HCT116 (cell line): Measurements from ENCODE around the gene CCDC82. TPM values are rescaled to one million over a fixed set of nuclear protein-coding genes. Genes with fewer than 3 reads are reported as not detected.

Experiments
- ATAC-seq: fragments of 200-7000 bp; cut with Tn5 transposase; 2 replicates; pipeline ENCODE4 v1.9.1; 2020; ENCODE audit warnings: mild to moderate bottlenecking, moderate library complexity
- BruUV-seq: library from RNA; stranded (reverse); fragments of 400-500 nt; replicated peaks from 2 replicates; lab custom pipeline; 2021; lab: Mats Ljungman, UMichigan
- CTCF ChIA-PET: fragments of 300-600 bp; sonication (Branson Sonifier 250); formaldehyde crosslinking; loops from one replicate; lab custom pipeline; 2021; ENCODE audit warnings: antibody characterized with exemption; lab: Charles Lee
- POLR2A ChIA-PET: fragments of 300-600, 350-600 bp; sonication (Branson Sonifier 250); formaldehyde crosslinking; loops from one replicate; lab custom pipeline; 2021; ENCODE audit warnings: antibody characterized with exemption; lab: Charles Lee
- RAD21 ChIA-PET, 2 experiments: fragments of 300-600 bp; sonication (Branson Sonifier 250); formaldehyde crosslinking; loops; one replicate each; lab custom pipeline; 2023; ENCODE audit warnings: low total read pairs in 2 of 2; ENCODE audit not compliant: uncharacterized antibody in 2 of 2, unreplicated experiment in 2 of 2, low non-redundant PET in 1 of 2; lab: Charles Lee
- DNase-seq: peaks from one replicate; pipeline ENCODE4 v3.0.0-alpha.2; 2010; ENCODE audit warnings: low read depth, low spot score
- H2AFZ ChIP-seq: fragments of 200-600 bp; shearing (Covaris generic), sonication (generic); 2 replicates; pipeline ENCODE4 v1.6.1; 2017; ENCODE audit warnings: low read depth, mixed run types, mixed read lengths, antibody characterized with exemption, low read length; ENCODE audit not compliant: poor library complexity, severe bottlenecking
- H3K27ac ChIP-seq: 2 replicates; pipeline ENCODE4 v1.5.1; 2012; ENCODE audit warnings: low read depth, low read length
- H3K27me3 ChIP-seq: fragments of 200-600 bp; sonication (generic); 2 replicates; pipeline ENCODE4 v1.6.1; 2016; ENCODE audit warnings: mixed run types, low read length, mixed read lengths; ENCODE audit not compliant: insufficient read depth
- H3K36me3 ChIP-seq, 2 experiments: fragments of 200-500 bp in 1 of 2; fragments of 200-600 bp in 1 of 2; sonication (Bioruptor generic) in 1 of 2; sonication (generic) in 1 of 2; 2 replicates each; pipeline versions ENCODE4 v1.5.1 to v1.6.1; 2014 to 2016; ENCODE audit warnings: low read length in 2 of 2, inconsistent platforms in 1 of 2, mixed read lengths in 1 of 2, mixed run types in 1 of 2; ENCODE audit not compliant: insufficient read depth in 2 of 2, control insufficient read depth in 1 of 2
- H3K4me1 ChIP-seq, 2 experiments: fragments of 200-600 bp in 1 of 2; sonication (generic) in 1 of 2; 2 replicates each; pipeline versions ENCODE4 v1.5.1 to v1.6.1; 2012 to 2017; ENCODE audit warnings: low read length in 2 of 2, inconsistent platforms in 1 of 2, mild to moderate bottlenecking in 1 of 2, mixed read lengths in 1 of 2, mixed run types in 1 of 2, moderate library complexity in 1 of 2; ENCODE audit not compliant: insufficient read depth in 2 of 2, control insufficient read depth in 1 of 2
- H3K4me2 ChIP-seq: fragments of 200-600 bp; sonication (generic); 2 replicates; pipeline ENCODE4 v1.6.1; 2017; ENCODE audit warnings: mixed run types, low read length, mixed read lengths
- H3K4me3 ChIP-seq, 2 experiments: fragments of 200-600 bp in 1 of 2; sonication (generic) in 1 of 2; replicated peaks in 1 of 2; 2 replicates each; pipeline ENCODE4 v1.5.1; 2011 to 2016; ENCODE audit warnings: low read length in 2 of 2, control low read depth in 1 of 2, low read depth in 1 of 2, mild to moderate bottlenecking in 1 of 2, mixed read lengths in 1 of 2, mixed run types in 1 of 2
- H3K79me2 ChIP-seq: fragments of 200-600 bp; sonication (generic); 2 replicates; pipeline ENCODE4 v1.6.1; 2017; ENCODE audit warnings: mild to moderate bottlenecking, mixed run types, low read length, moderate library complexity, mixed read lengths; ENCODE audit not compliant: insufficient read depth
- H3K9ac ChIP-seq: fragments of 200-600 bp; sonication (generic); 2 replicates; pipeline ENCODE4 v1.6.1; 2016; ENCODE audit warnings: low read length, mixed read lengths
- H3K9me2 ChIP-seq: fragments of 200-600 bp; sonication (generic), shearing (Covaris generic); 2 replicates; pipeline ENCODE4 v1.6.1; 2017; ENCODE audit warnings: mixed run types, mild to moderate bottlenecking, moderate library complexity; ENCODE audit not compliant: insufficient read depth
- H3K9me3 ChIP-seq, 2 experiments: fragments of 200-500 bp in 1 of 2; fragments of 200-600 bp in 1 of 2; sonication (Bioruptor generic) in 1 of 2; sonication (generic) in 1 of 2; 2 replicates each; pipeline ENCODE4 v1.6.1; 2014 to 2017; ENCODE audit warnings: low read length in 2 of 2, mixed read lengths in 2 of 2, inconsistent platforms in 1 of 2, low read depth in 1 of 2, mild to moderate bottlenecking in 1 of 2, mixed run types in 1 of 2, moderate library complexity in 1 of 2; ENCODE audit not compliant: control insufficient read depth in 1 of 2, insufficient read depth in 1 of 2
- H4K20me1 ChIP-seq: fragments of 200-600 bp; sonication (generic), shearing (Covaris generic); 2 replicates; pipeline ENCODE4 v1.6.1; 2017; ENCODE audit warnings: mixed run types, mild to moderate bottlenecking, moderate library complexity; ENCODE audit not compliant: insufficient read depth
- CEBPB ChIP-seq: IDR thresholded peaks from 2 replicates; pipeline ENCODE4 v1.6.1; 2012; ENCODE audit warnings: low read depth
- EGR1 ChIP-seq: IDR thresholded peaks from 2 replicates; pipeline ENCODE4 v1.6.1; 2012; ENCODE audit warnings: low read depth
- EZH2 ChIP-seq: fragments of 200-600 bp; sonication (generic); IDR thresholded peaks from 2 replicates; pipeline ENCODE4 v1.6.1; 2017; ENCODE audit warnings: antibody characterized with exemption, mixed run types
- EZH2phosphoT487 ChIP-seq: fragments of 200-600 bp; IDR thresholded peaks from 2 replicates; pipeline ENCODE4 v1.6.1; 2018; ENCODE audit warnings: antibody characterized with exemption, borderline replicate concordance
- POLR2AphosphoS5 ChIP-seq: IDR thresholded peaks from 2 replicates; pipeline ENCODE4 v1.6.1; 2011; ENCODE audit warnings: mild to moderate bottlenecking, low read depth, low read length, moderate library complexity
- RAD21 ChIP-seq: IDR thresholded peaks from 2 replicates; pipeline ENCODE4 v1.6.1; 2012; ENCODE audit warnings: low read depth, mild to moderate bottlenecking
- TCF7L2 ChIP-seq: IDR thresholded peaks from 2 replicates; pipeline ENCODE4 v1.7.0; 2011; ENCODE audit warnings: borderline replicate concordance, inconsistent platforms; ENCODE audit not compliant: insufficient read depth, insufficient read length; ENCODE audit errors: extremely low read depth
- YY1 ChIP-seq: IDR thresholded peaks from 2 replicates; pipeline ENCODE4 v1.6.1; 2011; ENCODE audit warnings: low read length, low read depth, moderate library complexity, mild to moderate bottlenecking; ENCODE audit not compliant: insufficient replicate concordance; ENCODE audit errors: extremely low read depth
- ZNF274 ChIP-seq: fragments of 200-500 bp; sonication (Bioruptor generic); IDR thresholded peaks from 2 replicates; pipeline ENCODE4 v1.6.1; 2014; ENCODE audit warnings: mild to moderate bottlenecking, low read depth, low read length, inconsistent platforms
- intact Hi-C: fragments of 100-400 bp; cut with micrococcal nuclease; formaldehyde crosslinking; loops from 2 replicates; pipeline ENCODE4 v1.10.0; 2022
- total RNA-seq: library from RNA; stranded (reverse); gene quantifications from one replicate; pipeline ENCODE4 v1.2.1, GENCODE V29; 2021; ENCODE audit not compliant: unreplicated experiment
- TF ChIP-seq, protein P1 (sequence below): IDR thresholded peaks from 2 replicates; pipeline ENCODE4 v1.6.1; 2012
- TF ChIP-seq, protein P2 (sequence below), 3 experiments: fragments of 200-600 bp in 1 of 3; sonication (generic) in 1 of 3; IDR thresholded peaks in 2 of 3; conservative IDR thresholded peaks in 1 of 3; 2 replicates each; pipeline ENCODE4 v1.5.1; 2012 to 2017; ENCODE audit warnings: low read depth in 2 of 3, low read length in 2 of 3, antibody characterized with exemption in 1 of 3, borderline replicate concordance in 1 of 3, control low read depth in 1 of 3, mild to moderate bottlenecking in 1 of 3, mixed read lengths in 1 of 3, mixed run types in 1 of 3, moderate library complexity in 1 of 3; ENCODE audit not compliant: insufficient read depth in 1 of 3

Gene CCDC82
- total RNA-seq, 1 experiment from 2014 or later: 11.2 TPM

DNA sequence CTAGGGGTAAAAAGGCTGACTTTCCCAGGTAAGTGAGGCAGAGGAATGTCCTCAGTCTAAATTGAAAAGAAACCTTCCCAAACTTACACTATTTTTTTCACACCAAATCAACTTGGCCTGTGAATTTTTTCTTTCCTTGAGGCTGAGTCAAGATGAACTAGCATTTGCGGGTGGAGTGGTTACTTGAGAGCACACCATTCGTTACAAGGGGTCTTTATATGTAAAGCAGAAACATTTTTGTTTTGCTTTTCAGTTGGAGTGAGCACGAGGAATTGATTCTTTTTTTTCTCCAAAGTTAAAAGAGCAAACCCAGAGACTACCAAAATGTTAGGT is 83.1 kb downstream of the CCDC82 start:
- DNase-seq: peak; percentile 12
- no peaks in the 10 kb centered on the region for H3K36me3 ChIP-seq
- peak overlapping the region; percentile 90 for H3K27ac ChIP-seq
- peak overlapping the region; percentile 66 for H3K9ac ChIP-seq
- no peaks in the 10 kb centered on the region for H3K9me2 ChIP-seq
- ChIA-PET POLR2A (interaction anchor here (0.6 to 1.3 kb wide), 5 partner anchors 30 to 383 kb away, joined by 3 read pairs; partner anchors contain the start of genes CCDC82, JRKL, MAML2 and MTMR2), CTCF (interaction anchor here (2.3 kb wide), 1 partner anchor 36 kb away, joined by 18 read pairs; the partner anchor contains the start of gene MAML2), RAD21 (no interaction called here)
- peak overlapping the region; percentile 77 for H3K4me2 ChIP-seq
- BruUV-seq: TSS peak; percentile 75
- intact Hi-C loops: no loop called here
- peaks cover 55 to 85% of the 10 kb centered on the region in 2 experiments for H3K4me1 ChIP-seq
- H2AFZ ChIP-seq: peak overlapping the region; percentile 38
- TF ChIP-seq, protein P1, sequence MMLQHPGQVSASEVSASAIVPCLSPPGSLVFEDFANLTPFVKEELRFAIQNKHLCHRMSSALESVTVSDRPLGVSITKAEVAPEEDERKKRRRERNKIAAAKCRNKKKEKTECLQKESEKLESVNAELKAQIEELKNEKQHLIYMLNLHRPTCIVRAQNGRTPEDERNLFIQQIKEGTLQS: no peak
- TF ChIP-seq TCF7L2: no peak
- no peak for TF ChIP-seq ZNF274
- TF ChIP-seq EZH2phosphoT487: no peak
- peak overlapping the region; percentile 24 to 46 for H3K4me3 ChIP-seq
- H3K27me3 ChIP-seq: no peaks in the 10 kb centered on the region
- H4K20me1 ChIP-seq: no peaks in the 10 kb centered on the region
- ATAC-seq: peak; percentile 9
- no peaks in the 10 kb centered on the region for H3K9me3 ChIP-seq
- no peaks in the 10 kb centered on the region for H3K79me2 ChIP-seq

DNA sequence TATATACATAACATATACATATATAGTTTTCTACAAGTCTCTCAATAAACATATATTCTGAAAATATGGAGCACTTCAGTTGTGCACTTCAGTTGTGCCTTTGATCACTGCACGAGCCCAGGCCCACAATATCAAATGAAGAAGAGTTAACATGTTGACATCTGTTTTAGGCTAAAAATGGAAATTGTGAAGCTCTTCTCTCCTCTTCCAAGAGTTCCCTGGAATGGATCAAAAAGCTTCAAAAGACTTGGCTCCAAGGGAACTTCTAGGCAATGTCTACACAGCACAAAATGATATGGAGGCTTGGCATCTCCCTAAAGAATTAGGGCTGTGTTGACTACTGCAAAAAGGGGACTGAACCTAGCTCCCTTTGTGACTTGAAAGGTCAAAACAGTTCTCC is 83.6 kb downstream of the CCDC82 start:
- Histone ChIP-seq H3K9me3 (no peaks in the 10 kb centered on the region), H2AFZ (peak overlapping the region; percentile 38), H3K36me3 (no peaks in the 10 kb centered on the region), H3K27me3 (no peaks in the 10 kb centered on the region), H3K4me3 (peak overlapping the region in 1 of 2 experiments; percentile 46; a peak in 2 of 4 replicates), H3K9ac (peak overlapping the region; percentile 66), H3K4me2 (peak overlapping the region; percentile 77), H3K79me2 (no peaks in the 10 kb centered on the region), H3K9me2 (no peaks in the 10 kb centered on the region), H3K4me1 (peaks cover 52 to 80% of the 10 kb centered on the region in 2 experiments), H3K27ac (peak overlapping the region; percentile 90), H4K20me1 (no peaks in the 10 kb centered on the region)
- ATAC-seq: no peak
- no TSS peak for BruUV-seq
- ChIA-PET POLR2A (no interaction called here), RAD21 (no interaction called here), CTCF (interaction anchor here (2.3 kb wide), 1 partner anchor 37 kb away, joined by 18 read pairs; the partner anchor contains the start of gene MAML2)
- TF ChIP-seq EZH2 (no peak), POLR2AphosphoS5 (no peak), YY1 (no peak), RAD21 (no peak), ZNF274 (no peak), EGR1 (no peak), TCF7L2 (no peak), CEBPB (no peak)
- TF ChIP-seq, protein P2, sequence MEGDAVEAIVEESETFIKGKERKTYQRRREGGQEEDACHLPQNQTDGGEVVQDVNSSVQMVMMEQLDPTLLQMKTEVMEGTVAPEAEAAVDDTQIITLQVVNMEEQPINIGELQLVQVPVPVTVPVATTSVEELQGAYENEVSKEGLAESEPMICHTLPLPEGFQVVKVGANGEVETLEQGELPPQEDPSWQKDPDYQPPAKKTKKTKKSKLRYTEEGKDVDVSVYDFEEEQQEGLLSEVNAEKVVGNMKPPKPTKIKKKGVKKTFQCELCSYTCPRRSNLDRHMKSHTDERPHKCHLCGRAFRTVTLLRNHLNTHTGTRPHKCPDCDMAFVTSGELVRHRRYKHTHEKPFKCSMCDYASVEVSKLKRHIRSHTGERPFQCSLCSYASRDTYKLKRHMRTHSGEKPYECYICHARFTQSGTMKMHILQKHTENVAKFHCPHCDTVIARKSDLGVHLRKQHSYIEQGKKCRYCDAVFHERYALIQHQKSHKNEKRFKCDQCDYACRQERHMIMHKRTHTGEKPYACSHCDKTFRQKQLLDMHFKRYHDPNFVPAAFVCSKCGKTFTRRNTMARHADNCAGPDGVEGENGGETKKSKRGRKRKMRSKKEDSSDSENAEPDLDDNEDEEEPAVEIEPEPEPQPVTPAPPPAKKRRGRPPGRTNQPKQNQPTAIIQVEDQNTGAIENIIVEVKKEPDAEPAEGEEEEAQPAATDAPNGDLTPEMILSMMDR (IDR thresholded peaks at IDR 0.05 in 2 of 3, conservative IDR thresholded peaks at IDR 0.05 in 1 of 3; ENCODE audit: borderline replicate concordance in 1 of 3, insufficient read depth in 1 of 3, low read depth in 2 of 3, low read length in 2 of 3): no peak
- intact Hi-C loops: no loop called here
- no peak for DNase-seq
